GM18526 (cell line): ENCODE data around the gene PPP1R16B.

Source experiments
- POLR2A ChIP-seq: IDR thresholded peaks from 3 replicates; pipeline ENCODE4 v1.6.1; 2011; ENCODE audit not compliant: insufficient read length; ENCODE audit errors: extremely low read depth

PPP1R16B gene

GRCh38 chr20:38854654-38855066, 49.2 kb downstream of the PPP1R16B start:
- no peak for TF ChIP-seq POLR2A

DNA sequence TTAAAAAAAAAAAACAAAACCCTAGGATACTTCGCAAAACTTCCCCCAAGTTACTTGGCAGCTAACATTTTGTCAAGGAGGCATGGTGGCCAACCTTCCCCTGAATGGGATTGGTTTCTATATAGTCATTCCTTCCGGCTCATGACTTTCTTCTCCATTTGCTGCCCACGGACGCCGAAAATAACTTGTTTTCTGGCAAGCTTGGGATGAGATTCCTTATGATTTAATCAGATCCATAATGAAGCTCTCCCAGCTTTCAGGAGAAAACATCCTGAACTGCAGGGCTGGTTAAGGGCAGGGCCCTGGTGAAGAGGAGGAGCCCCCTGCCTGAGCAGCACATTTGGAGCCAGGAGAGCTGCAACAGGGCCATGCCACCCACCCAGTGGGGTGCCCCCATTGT, 49.9 kb downstream of the PPP1R16B start:
- TF ChIP-seq POLR2A: no peak

DNA sequence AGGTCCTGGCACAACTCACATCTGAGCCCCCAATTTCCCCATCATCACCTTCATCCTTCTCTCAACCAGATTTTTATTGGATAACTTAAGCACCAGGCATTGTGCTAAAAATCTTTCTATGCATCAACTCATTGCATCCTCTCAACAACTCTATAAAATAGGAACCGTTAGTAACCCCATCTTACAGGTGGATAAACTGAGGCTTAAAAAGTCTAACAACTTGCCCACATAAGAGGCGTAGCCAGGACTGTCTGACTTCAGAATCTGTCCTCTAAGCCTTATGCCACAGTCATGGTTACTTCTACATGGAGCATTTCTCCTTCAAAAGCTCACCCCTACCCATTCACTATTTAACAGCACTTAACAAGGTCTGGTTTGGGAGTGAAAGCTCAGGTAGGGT, 51.1 kb downstream of the PPP1R16B start:
- TF ChIP-seq POLR2A: no peak

DNA sequence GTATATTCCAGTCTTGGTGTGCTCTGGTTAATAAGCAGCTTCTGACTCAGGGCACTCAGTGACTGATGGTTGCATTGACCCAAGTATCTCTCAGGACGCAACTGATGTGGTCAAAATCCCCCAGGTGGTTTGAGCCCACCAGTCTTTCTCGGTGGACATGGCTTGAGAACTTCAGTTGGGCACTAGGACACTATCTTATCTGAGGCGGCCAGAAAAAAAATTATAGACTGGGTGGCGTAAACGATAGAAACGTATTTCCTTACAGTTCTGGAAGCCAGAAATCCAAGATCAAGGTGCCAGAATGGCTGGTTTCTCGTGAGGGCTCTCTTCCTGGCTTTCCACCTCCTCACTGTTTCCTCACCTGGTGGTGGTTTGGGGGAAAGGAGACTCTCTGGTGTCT, 52.2 kb downstream of the PPP1R16B start:
- no peak for TF ChIP-seq POLR2A

- no peak for TF ChIP-seq POLR2A
These were observed 53.7 kb downstream of the PPP1R16B start for GRCh38 chr20:38859070-38859690.

DNA sequence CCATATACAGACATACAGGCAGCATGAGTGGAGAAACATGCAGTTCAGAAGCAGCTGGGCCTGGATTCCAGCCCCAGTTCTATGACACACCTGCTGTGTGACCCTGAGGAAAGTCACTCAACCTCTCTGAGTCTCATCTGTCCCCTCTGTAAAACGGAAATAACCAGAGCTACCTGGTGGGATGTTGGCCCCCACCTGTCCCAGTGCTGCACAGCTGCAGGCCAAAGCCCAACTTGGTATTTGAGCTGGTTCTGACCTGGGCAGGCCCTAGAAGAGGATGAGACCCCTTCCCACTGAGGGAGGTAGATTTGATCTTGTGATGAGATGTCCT, 55.5 kb downstream of the PPP1R16B start:
- no peak for TF ChIP-seq POLR2A

DNA sequence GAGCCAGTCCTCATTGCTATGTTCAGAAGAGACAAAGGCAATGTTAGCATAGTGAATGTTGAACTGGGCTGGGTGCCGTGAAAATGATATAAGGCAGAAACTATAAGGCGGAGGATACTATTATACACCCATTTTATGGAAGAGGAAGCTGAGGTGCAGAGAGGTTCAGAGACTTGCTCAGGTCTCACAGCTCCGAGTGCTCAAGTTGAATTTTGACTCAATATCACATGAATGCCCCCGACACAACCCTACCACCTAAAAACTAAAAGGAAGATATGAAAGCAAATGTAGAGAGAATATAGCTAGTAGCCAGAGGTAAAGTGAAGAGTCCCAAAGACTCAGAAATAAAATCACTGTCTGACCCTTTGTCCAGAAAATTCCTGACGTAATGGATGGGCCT, 56.7 kb downstream of the PPP1R16B start:
- no peak for TF ChIP-seq POLR2A

DNA sequence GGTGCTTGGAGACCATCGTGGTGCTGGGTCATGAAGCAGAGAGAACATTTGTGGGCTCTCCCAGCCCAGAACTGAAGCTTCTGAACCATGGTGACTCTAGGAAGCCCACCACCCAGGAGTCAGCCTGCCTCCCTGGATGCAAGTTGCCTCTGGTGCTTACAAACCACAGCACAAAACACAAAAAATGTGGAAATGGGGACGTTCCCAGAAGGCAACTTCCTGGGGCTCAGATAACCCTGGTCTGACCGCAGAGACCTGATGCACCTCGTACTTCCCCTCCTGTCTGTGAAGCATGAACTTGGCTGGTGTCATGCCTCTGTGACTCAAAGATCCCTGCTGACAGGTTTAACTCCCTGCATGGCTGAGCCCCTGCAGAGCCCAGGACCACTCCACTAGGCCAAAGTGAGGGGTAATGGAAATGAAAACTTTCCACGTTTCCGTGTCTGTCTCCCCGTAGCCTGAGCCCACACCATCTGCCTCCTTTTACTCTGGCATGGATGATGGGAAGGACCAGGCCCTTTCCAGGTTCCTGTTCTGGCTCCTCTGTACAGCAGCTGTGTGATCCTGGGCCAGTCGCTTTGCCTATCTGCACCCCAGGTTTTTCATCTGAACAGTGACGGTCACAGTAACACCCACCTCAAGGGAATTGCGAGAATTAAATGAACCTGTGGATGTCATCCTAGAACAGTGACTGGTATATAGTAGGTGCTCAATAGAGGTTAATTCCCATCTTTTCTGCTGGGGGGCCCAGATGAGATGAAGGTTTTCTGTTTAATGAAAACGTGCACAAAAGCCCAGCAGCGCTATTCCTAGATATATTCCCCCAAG, 57.7 kb downstream of the PPP1R16B start:
- TF ChIP-seq POLR2A: no peak

GRCh38 chr20:38864662-38865061, 59.2 kb downstream of the PPP1R16B start:
- TF ChIP-seq POLR2A: no peak

DNA sequence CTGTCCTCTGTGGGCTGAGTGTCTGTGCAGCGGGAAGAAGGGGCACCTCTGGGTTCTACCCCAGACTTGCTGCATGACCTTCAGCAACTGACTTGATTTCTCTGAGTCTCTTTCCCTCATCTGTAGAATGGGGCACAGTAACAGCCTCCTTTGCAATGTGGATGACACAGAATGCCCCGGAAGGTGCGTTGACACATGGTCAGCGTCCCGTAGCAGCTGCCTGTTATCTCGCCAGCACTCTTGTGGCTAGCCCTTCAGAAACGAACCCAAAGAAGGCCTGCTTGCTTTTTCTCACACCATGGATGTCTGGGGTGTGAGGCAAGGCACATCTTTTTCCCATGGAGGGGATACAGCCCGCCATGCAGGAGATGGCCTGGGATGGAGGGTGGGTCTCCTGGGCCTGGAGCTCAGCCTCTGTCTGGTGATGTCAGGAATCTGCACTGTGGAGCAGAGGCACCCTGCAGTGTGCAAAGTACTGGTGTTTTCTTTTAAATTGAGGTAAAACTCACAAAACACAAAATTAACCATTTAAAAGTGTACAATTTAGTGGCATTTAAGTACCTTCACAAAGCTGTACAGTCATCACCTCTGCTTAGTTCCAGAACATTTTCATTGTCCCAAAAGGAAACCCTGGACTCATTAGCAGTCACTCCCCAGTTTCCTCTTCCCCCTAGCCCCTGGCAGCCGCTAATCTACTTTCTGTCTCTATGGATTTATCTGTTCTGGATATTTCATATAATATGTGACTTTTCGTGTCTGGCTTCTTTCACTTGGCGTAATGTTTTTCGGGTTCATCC, 61.0 kb downstream of the PPP1R16B start:
- no peak for TF ChIP-seq POLR2A

DNA sequence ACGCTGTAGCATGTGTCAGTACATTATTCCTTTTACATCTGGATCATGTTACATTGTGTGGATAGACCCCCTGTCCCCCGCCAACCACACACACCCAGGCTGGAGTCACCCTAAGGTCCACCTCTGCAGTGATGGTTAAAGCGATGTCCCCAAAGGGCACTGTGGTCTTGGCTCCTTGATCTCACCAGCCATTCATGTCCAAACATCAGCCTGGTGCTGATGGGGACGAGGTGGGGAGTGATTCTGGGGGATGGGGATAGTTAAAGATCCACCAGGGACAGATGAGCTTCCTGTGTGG, 61.5 kb downstream of the PPP1R16B start:
- TF ChIP-seq POLR2A: no peak

- TF ChIP-seq POLR2A: no peak
These were observed 65.4 kb downstream of the PPP1R16B start for GRCh38 chr20:38870733-38871559.

- TF ChIP-seq POLR2A: no peak
These were observed 66.1 kb downstream of the PPP1R16B start for GRCh38 chr20:38871560-38871953.

DNA sequence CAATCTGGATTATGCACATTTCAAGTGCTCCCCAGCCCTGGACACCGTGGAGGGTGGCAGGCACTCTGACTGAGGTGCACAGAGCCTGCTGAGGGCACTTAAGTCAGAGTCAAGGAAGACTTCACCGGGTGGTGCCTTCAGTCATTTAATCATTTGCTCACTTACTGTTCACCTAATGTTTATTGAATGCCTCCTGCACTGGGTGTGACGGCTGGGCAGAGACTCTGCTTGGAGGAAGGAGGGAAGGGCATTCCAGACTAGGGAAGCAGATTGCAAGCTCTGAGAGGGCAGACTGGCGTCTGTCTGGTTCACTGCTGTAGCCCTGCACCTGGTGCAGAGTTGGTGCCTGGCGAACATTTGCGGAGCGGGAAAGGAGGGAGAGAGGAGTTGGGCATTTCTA, 66.5 kb downstream of the PPP1R16B start:
- TF ChIP-seq POLR2A: no peak

DNA sequence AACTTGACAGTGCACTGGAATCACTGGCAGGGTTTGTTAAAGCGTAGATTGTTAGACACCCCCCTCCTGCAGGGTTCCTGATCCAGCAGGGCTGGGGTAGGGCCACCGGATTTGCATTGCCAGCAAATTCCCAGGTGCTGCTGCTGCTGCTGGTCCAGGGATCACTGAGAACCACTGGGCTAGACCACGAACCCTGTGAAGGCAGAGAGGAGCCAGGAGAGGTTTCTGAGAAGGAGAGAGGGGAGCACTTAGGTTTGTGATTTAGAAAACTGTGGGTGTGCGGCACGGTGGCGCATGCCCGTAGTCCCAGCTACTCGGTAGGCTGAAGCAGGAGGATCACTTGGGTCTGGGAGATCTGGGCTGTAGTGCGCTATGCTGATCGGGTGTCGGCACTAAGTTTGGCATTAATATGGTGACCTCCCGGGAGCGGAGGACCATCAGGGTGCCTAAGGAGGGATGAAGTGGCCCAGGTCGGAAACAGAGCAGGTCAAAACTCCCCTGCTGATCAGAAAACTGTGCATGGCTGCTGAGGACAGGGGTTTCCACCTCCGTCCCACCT, 67.1 kb downstream of the PPP1R16B start:
- TF ChIP-seq POLR2A: no peak

DNA sequence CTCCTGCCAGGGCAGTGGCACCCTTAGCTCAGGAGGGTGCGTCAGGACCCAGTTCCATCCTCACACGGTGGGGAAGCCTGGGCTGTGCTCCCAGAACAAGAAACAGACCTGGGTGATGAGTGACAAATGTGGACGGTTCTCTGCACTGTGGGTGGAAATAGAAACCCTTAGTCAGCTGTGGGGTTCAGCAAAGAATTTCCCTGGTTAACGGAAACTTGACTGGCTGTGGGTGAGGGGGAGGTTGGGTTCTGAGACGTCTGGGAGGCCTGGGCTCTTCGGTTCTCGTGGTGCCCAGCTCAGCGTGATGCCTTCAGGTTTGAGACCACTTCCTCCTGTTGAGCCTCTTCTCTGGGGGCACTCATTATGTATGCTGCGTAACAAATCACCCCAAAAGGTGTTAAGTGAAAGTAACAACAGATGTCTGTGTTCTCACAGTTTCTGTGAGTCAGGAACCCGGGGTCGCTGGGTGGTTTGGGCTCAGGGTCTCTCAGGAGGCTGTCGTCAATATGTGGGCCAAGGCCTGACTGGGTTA, 67.6 kb downstream of the PPP1R16B start:
- peak; percentile 55 for TF ChIP-seq POLR2A
